ENCODE results near the gene GMDS. TPM values are rescaled to one million over a fixed set of nuclear protein-coding genes. Genes with fewer than 3 reads are reported as not detected.

Gene GMDS
- total and polyA plus RNA-seq, 2 of the 8 experiments (the other 6 are each of a cell fraction or from before 2014, with no cell fraction given): 16.8 to 50.0 TPM

- no peak overlapping the region for H3K23ac ChIP-seq (ENCODE audit: insufficient read length)
- H4K8ac ChIP-seq (ENCODE audit: extremely low read depth, insufficient read depth, low read length): no peak overlapping the region
- 93% methylated on average over 7 of the region's 7 CpGs; no CpG with 5 or more reads in 1 of the 2 experiments for WGBS, 2 experiments (ENCODE audit: extremely low coverage in 1 of 2, insufficient coverage in 1 of 2, insufficient read length in 1 of 2, insufficient replicate concordance in 2 of 2, low coverage in 1 of 2, low lambda C conversion rate in 2 of 2, missing lambda C conversion rate in 1 of 2)
- no peak overlapping the region for H2BK15ac ChIP-seq (ENCODE audit: low read length)
- H4K91ac ChIP-seq (replicated peaks; ENCODE audit: insufficient read length, low read length): no peak overlapping the region
- H3K9ac ChIP-seq (replicated peaks in 1 of 4; ENCODE audit: extremely low read depth in 1 of 4, low read depth in 3 of 4, low read length in 3 of 4): no peak overlapping the region
- TF ChIP-seq POU5F1 (IDR thresholded peaks at IDR 0.05; ENCODE audit: low read depth, low read length): no peak
- TF ChIP-seq RAD21 (IDR thresholded peaks at IDR 0.05 in 1 of 2, conservative IDR thresholded peaks at IDR 0.05 in 1 of 2; ENCODE audit: low read depth in 2 of 2, low read length in 2 of 2): no peak
- TF ChIP-seq KDM4A (IDR thresholded peaks at IDR 0.05; ENCODE audit: low read depth, low read length, severe bottlenecking): no peak
- no peak for TF ChIP-seq BRCA1 (IDR thresholded peaks at IDR 0.05; ENCODE audit: low read depth, low read length)
- TF ChIP-seq SIN3A (conservative IDR thresholded peaks at IDR 0.05 in 1 of 2, IDR thresholded peaks at IDR 0.05 in 1 of 2; ENCODE audit: low read depth in 1 of 2, low read length in 2 of 2): no peak
- TF ChIP-seq BCL11A (IDR thresholded peaks at IDR 0.05; ENCODE audit: low read depth in 2 of 2, low read length in 2 of 2): no peak
- no peak for TF ChIP-seq SP1 (IDR thresholded peaks at IDR 0.05; ENCODE audit: low read depth, low read length)
- CTCF ChIA-PET (ENCODE audit: partially characterized antibody): interaction anchor here (0.5 to 1.2 kb wide), 5 partner anchors 9 to 301 kb away, joined by 3 to 4 read pairs (median 3); no protein-coding TSS in a partner anchor
- no peak overlapping the region for H2BK12ac ChIP-seq (ENCODE audit: low read depth, low read length)
- H3K14ac ChIP-seq (ENCODE audit: insufficient read length): no peak overlapping the region
- H3K4me2 ChIP-seq (ENCODE audit: insufficient read depth in 1 of 2, low read depth in 2 of 2, low read length in 2 of 2): no peak overlapping the region
- H3K4me3 ChIP-seq (ENCODE audit: extremely low read depth in 1 of 4, insufficient read depth in 2 of 4, low read depth in 3 of 4, low read length in 4 of 4): no peak overlapping the region
- no peaks in the 10 kb centered on the region for H3K36me3 ChIP-seq (ENCODE audit: control insufficient read depth in 2 of 4, insufficient read depth in 4 of 4, low read length in 3 of 4)
- H4K5ac ChIP-seq (ENCODE audit: insufficient read length, low read depth, low read length): no peak overlapping the region
- H3K4me1 ChIP-seq (replicated peaks in 1 of 4; ENCODE audit: control insufficient read depth in 3 of 4, insufficient read depth in 4 of 4, low read length in 3 of 4): peaks cover 0 to 7% (median 6%) of the 10 kb centered on the region in 4 experiments; a peak in 5 of 7 replicates
- no peak overlapping the region for H3K18ac ChIP-seq (ENCODE audit: extremely low read depth, low read length)
- H3K23me2 ChIP-seq (ENCODE audit: low read depth, low read length): no peaks in the 10 kb centered on the region
- H3K79me1 ChIP-seq (ENCODE audit: low read depth, low read length): peaks cover 4% of the 10 kb centered on the region; the same call in 1 of the 2 replicates
- no peaks in the 10 kb centered on the region for H4K20me1 ChIP-seq (replicated peaks in 1 of 2; ENCODE audit: control insufficient read depth in 1 of 2, insufficient read depth in 2 of 2, low read length in 2 of 2)
- no peak overlapping the region for H2AFZ ChIP-seq (ENCODE audit: low read length)
- no peak overlapping the region for H2BK20ac ChIP-seq (ENCODE audit: low read length)
- no peak overlapping the region for H3K4ac ChIP-seq (replicated peaks; ENCODE audit: insufficient read length, low read depth, low read length)
- no peaks in the 10 kb centered on the region for H3K9me3 ChIP-seq (ENCODE audit: insufficient read depth in 2 of 2, low read depth in 1 of 2, low read length in 1 of 2)
- no peak overlapping the region for H2BK120ac ChIP-seq (replicated peaks; ENCODE audit: low read depth, low read length)
- FAIRE-seq: no peak
- no peak overlapping the region for H3K27ac ChIP-seq (ENCODE audit: low read depth, low read length)
- no peak overlapping the region for H2AK5ac ChIP-seq (ENCODE audit: low read depth, low read length)
- H3K56ac ChIP-seq (replicated peaks; ENCODE audit: insufficient read length, low read depth, low read length): no peak overlapping the region
- H3K27me3 ChIP-seq (replicated peaks in 1 of 4; ENCODE audit: control insufficient read depth in 3 of 4, extremely low read depth in 1 of 4, insufficient read depth in 3 of 4, low read length in 3 of 4): no peaks in the 10 kb centered on the region
- H2BK5ac ChIP-seq (ENCODE audit: low read depth, low read length): no peak overlapping the region
- POLR2A ChIA-PET (ENCODE audit: partially characterized antibody): no interaction called here
- DNase-seq (ENCODE audit: low read depth in 1 of 2, low spot score in 2 of 2): no peak
- no peaks in the 10 kb centered on the region for H3K79me2 ChIP-seq (ENCODE audit: control insufficient read depth in 1 of 2, insufficient read depth in 2 of 2, low read length in 2 of 2)
These were observed 219.3 kb downstream of the GMDS start for GRCh38 chr6:2026133-2026532.
